HepG2 (cell line): ENCODE results near the gene NLRC5. TPM values are rescaled to one million over a fixed set of nuclear protein-coding genes. Genes with fewer than 3 reads are reported as not detected.

ENCODE experiments used
- ATAC-seq: fragments of 200-7000 bp; cut with Tn5 transposase; 3 replicates; pipeline ENCODE4 v1.9.1; 2020; ENCODE audit warnings: mild to moderate bottlenecking, moderate library complexity
- BruUV-seq: library from RNA; stranded (reverse); fragments of 400-500 nt; replicated peaks from 2 replicates; lab custom pipeline; 2021; lab: Mats Ljungman, UMichigan
- CTCF ChIA-PET: fragments of 300-600 bp; formaldehyde crosslinking; extraction: SDS; loops from one replicate; lab custom pipeline; 2021; ENCODE audit warnings: low total read pairs, inconsistent platforms, low intra/inter-chr PET ratio; lab: Yijun Ruan, JAX
- POLR2A ChIA-PET: fragments of 350-600 bp; sonication (Branson Sonifier 250); formaldehyde crosslinking; loops from one replicate; lab custom pipeline; 2020; ENCODE audit warnings: antibody characterized with exemption, inconsistent platforms; lab: Yijun Ruan, JAX
- DNase-seq: peaks from one replicate; pipeline ENCODE4 v3.0.0-alpha.2; 2015; ENCODE audit warnings: low spot score
- FAIRE-seq: peaks from 3 replicates; lab custom pipeline; 2011; peaks lifted over from hg19 to GRCh38; lab: Jason Lieb, UNC
- H2AFZ ChIP-seq: one replicate; pipeline ENCODE4 v1.6.1; 2011; ENCODE audit warnings: low read length, inconsistent platforms
- H3K27ac ChIP-seq: fragments of 300-600 bp; 3 replicates; pipeline ENCODE4 v1.8.0; 2011; ENCODE audit warnings: mixed run types, mild to moderate bottlenecking, mixed read lengths, low read length, inconsistent platforms; ENCODE audit not compliant: insufficient read depth; ENCODE audit errors: extremely low read length
- H3K27me3 ChIP-seq, 2 experiments: fragments of 200-600 bp in 1 of 2; 2 replicates in 1 of 2; 3 replicates in 1 of 2; pipeline versions ENCODE4 v1.6.0 to v1.8.0; 2011; ENCODE audit warnings: low read length in 2 of 2, mild to moderate bottlenecking in 2 of 2, moderate library complexity in 2 of 2, inconsistent platforms in 1 of 2; ENCODE audit not compliant: insufficient read depth in 2 of 2, control insufficient read depth in 1 of 2
- H3K36me3 ChIP-seq, 2 experiments: fragments of 200-600 bp in 1 of 2; replicated peaks in 1 of 2; 2 replicates in 1 of 2; 3 replicates in 1 of 2; pipeline versions ENCODE4 v1.5.1 to v1.8.0; 2011; ENCODE audit warnings: low read length in 2 of 2, inconsistent platforms in 1 of 2; ENCODE audit not compliant: insufficient read depth in 2 of 2, control insufficient read depth in 1 of 2
- H3K4me1 ChIP-seq: 2 replicates; pipeline ENCODE4 v1.5.1; 2012; ENCODE audit warnings: low read length, inconsistent platforms; ENCODE audit not compliant: insufficient read depth
- H3K4me2 ChIP-seq: 2 replicates; pipeline ENCODE4 v1.6.0; 2011; ENCODE audit warnings: low read depth, low read length, inconsistent platforms
- H3K4me3 ChIP-seq, 3 experiments: fragments of 200-600 bp in 1 of 3; sonication (generic), shearing (Covaris generic) in 1 of 3; replicated peaks in 1 of 3; 2 replicates each; pipeline ENCODE4 v1.5.1; 2011 to 2016; ENCODE audit warnings: low read length in 3 of 3, inconsistent platforms in 2 of 3, low read depth in 2 of 3, mild to moderate bottlenecking in 2 of 3, control low read depth in 1 of 3, mixed read lengths in 1 of 3; ENCODE audit not compliant: insufficient read depth in 1 of 3
- H3K79me2 ChIP-seq: one replicate; pipeline ENCODE4 v1.6.1; 2011; ENCODE audit warnings: low read length, inconsistent platforms; ENCODE audit not compliant: insufficient read depth
- H3K9ac ChIP-seq: 2 replicates; pipeline ENCODE4 v1.6.0; 2011; ENCODE audit warnings: mild to moderate bottlenecking, low read depth, low read length, inconsistent platforms; ENCODE audit not compliant: insufficient read depth
- H3K9me3 ChIP-seq: 2 replicates; pipeline ENCODE4 v1.5.1; 2012; ENCODE audit warnings: mild to moderate bottlenecking, low read length
- H4K20me1 ChIP-seq: 2 replicates; pipeline ENCODE4 v1.6.0; 2011; ENCODE audit warnings: inconsistent platforms, mild to moderate bottlenecking, low read length, moderate library complexity; ENCODE audit not compliant: insufficient read depth
- EED ChIP-seq: sonication (generic); formaldehyde crosslinking; IDR thresholded peaks from 2 replicates; pipeline ENCODE4 v1.5.0; 2020; ENCODE audit warnings: mild to moderate bottlenecking, missing genetic modification reagents
- HNRNPL ChIP-seq: fragments of 200-400 bp; formaldehyde crosslinking; IDR thresholded peaks from 2 replicates; pipeline ENCODE4 v1.6.1; 2017; ENCODE audit warnings: mild to moderate bottlenecking, low read depth, low read length
- KDM5B ChIP-seq: sonication (generic); formaldehyde crosslinking; IDR thresholded peaks from 2 replicates; pipeline ENCODE4 v1.4.0; 2020; ENCODE audit warnings: missing genetic modification reagents, mild to moderate bottlenecking, borderline replicate concordance
- SALL1 ChIP-seq: sonication (generic); formaldehyde crosslinking; IDR thresholded peaks from 2 replicates; pipeline ENCODE4 v1.8.0; 2022; ENCODE audit warnings: mild to moderate bottlenecking, missing genetic modification reagents
- ZFP37 ChIP-seq: sonication (generic); formaldehyde crosslinking; IDR thresholded peaks from 2 replicates; pipeline ENCODE4 v1.4.0; 2020; ENCODE audit warnings: missing genetic modification reagents, borderline replicate concordance
- ZNF687 ChIP-seq: sonication (generic); formaldehyde crosslinking; IDR thresholded peaks from 2 replicates; pipeline ENCODE4 v1.5.1; 2020; ENCODE audit warnings: mild to moderate bottlenecking, missing genetic modification reagents, moderate library complexity
- ZNF720 ChIP-seq: sonication (generic); formaldehyde crosslinking; IDR thresholded peaks from 2 replicates; pipeline ENCODE4 v1.4.0; 2020; ENCODE audit warnings: missing genetic modification reagents
- ZNF746 ChIP-seq: sonication (generic); formaldehyde crosslinking; IDR thresholded peaks from 2 replicates; pipeline ENCODE4 v1.8.0; 2022; ENCODE audit warnings: mild to moderate bottlenecking, missing genetic modification reagents
- ZSCAN25 ChIP-seq: sonication (generic); formaldehyde crosslinking; IDR thresholded peaks from 2 replicates; pipeline ENCODE4 v1.8.0; 2022; ENCODE audit warnings: mild to moderate bottlenecking, missing genetic modification reagents
- WGBS: methylation state at CpG from one replicate; pipeline ENCODE4 v1.1.6; 2017; ENCODE audit warnings: low lambda C conversion rate; 5-methylcytosine and 5-hydroxymethylcytosine counted together
- in situ Hi-C: cut with HindIII; loops from 2 replicates; pipeline ENCODE4 v1.10.0; 2017; ENCODE audit warnings: low pct_unique_long_range_greater_than_20kb; ENCODE audit not compliant: extremely low pct_ligation_motif_present
- intact Hi-C: fragments of 100-400 bp; cut with micrococcal nuclease; formaldehyde crosslinking; loops from one replicate; pipeline ENCODE4 v1.10.0; 2022; ENCODE audit not compliant: unreplicated experiment
- polyA plus RNA-seq, 8 experiments: library from polyadenylated mRNA; depleted of rRNA in 3 of 8; stranded (reverse) in 7 of 8; unstranded in 1 of 8; fragments of >200 nt; fragmentation: Illumina TruSeq in 4 of 8; extraction: Trizol in 4 of 8; gene quantifications; 2 replicates each; pipeline versions ENCODE4 v1.2.1 to v1.2.3, GENCODE V29; 2011 to 2016; ENCODE audit warnings: low read depth in 4 of 8, missing spikeins in 1 of 8, mixed read lengths in 1 of 8; ENCODE audit not compliant: insufficient read depth in 1 of 8
- total RNA-seq, 5 experiments: library from RNA; depleted of rRNA; stranded (reverse); fragments of >200 nt; fragmentation: Illumina TruSeq; extraction: Trizol; gene quantifications; 2 replicates each; pipeline ENCODE4 v1.2.3, GENCODE V29; 2016; ENCODE audit warnings: low read depth in 1 of 5
- TF ChIP-seq, protein P1 (sequence below): sonication (generic); formaldehyde crosslinking; IDR thresholded peaks from 2 replicates; pipeline ENCODE4 v1.4.0; 2020; ENCODE audit warnings: mild to moderate bottlenecking, missing genetic modification reagents

The NLRC5 gene
- total and polyA plus RNA-seq, 2 of the 13 experiments (the other 11 are each of a cell fraction or from before 2014, with no cell fraction given), result 6.3 to 12.7 TPM

- 65% methylated on average over 18 of the region's 21 CpGs for WGBS
- Histone ChIP-seq H3K4me2 (no peak overlapping the region), H3K4me1 (peaks cover 32% of the 10 kb centered on the region), H4K20me1 (no peaks in the 10 kb centered on the region), H3K27me3 (0 out of 5 replicates have a peak, but pooled peaks cover 0 to 6% of the 10 kb centered on the region in 2 experiments), H2AFZ (no peak overlapping the region), H3K4me3 (no peak overlapping the region), H3K27ac (no peak overlapping the region), H3K9me3 (no peaks in the 10 kb centered on the region), H3K79me2 (no peaks in the 10 kb centered on the region), H3K36me3 (no peaks in the 10 kb centered on the region), H3K9ac (no peak overlapping the region)
- ATAC-seq (no peak), FAIRE-seq (no peak), DNase-seq (no peak)
- BruUV-seq, result no TSS peak
- TF ChIP-seq ZNF720 (CRISPR knock-in tag) (no peak), ZNF687 (peak; percentile 29; the same call in 1 of the 2 replicates), ZSCAN25 (0 out of 2 replicates have a peak, but pooled peaks have one; percentile 28), ZFP37 (CRISPR knock-in tag) (no peak), EED (CRISPR knock-in tag) (0 out of 2 replicates have a peak, but pooled peaks have one; percentile 11), SALL1 (0 out of 2 replicates have a peak, but pooled peaks have one; percentile 11), ZNF746 (CRISPR knock-in tag) (no peak), HNRNPL (0 out of 2 replicates have a peak, but pooled peaks have one; percentile 23), KDM5B (CRISPR knock-in tag) (0 out of 2 replicates have a peak, but pooled peaks have one; percentile 18)
- TF ChIP-seq, protein P1, sequence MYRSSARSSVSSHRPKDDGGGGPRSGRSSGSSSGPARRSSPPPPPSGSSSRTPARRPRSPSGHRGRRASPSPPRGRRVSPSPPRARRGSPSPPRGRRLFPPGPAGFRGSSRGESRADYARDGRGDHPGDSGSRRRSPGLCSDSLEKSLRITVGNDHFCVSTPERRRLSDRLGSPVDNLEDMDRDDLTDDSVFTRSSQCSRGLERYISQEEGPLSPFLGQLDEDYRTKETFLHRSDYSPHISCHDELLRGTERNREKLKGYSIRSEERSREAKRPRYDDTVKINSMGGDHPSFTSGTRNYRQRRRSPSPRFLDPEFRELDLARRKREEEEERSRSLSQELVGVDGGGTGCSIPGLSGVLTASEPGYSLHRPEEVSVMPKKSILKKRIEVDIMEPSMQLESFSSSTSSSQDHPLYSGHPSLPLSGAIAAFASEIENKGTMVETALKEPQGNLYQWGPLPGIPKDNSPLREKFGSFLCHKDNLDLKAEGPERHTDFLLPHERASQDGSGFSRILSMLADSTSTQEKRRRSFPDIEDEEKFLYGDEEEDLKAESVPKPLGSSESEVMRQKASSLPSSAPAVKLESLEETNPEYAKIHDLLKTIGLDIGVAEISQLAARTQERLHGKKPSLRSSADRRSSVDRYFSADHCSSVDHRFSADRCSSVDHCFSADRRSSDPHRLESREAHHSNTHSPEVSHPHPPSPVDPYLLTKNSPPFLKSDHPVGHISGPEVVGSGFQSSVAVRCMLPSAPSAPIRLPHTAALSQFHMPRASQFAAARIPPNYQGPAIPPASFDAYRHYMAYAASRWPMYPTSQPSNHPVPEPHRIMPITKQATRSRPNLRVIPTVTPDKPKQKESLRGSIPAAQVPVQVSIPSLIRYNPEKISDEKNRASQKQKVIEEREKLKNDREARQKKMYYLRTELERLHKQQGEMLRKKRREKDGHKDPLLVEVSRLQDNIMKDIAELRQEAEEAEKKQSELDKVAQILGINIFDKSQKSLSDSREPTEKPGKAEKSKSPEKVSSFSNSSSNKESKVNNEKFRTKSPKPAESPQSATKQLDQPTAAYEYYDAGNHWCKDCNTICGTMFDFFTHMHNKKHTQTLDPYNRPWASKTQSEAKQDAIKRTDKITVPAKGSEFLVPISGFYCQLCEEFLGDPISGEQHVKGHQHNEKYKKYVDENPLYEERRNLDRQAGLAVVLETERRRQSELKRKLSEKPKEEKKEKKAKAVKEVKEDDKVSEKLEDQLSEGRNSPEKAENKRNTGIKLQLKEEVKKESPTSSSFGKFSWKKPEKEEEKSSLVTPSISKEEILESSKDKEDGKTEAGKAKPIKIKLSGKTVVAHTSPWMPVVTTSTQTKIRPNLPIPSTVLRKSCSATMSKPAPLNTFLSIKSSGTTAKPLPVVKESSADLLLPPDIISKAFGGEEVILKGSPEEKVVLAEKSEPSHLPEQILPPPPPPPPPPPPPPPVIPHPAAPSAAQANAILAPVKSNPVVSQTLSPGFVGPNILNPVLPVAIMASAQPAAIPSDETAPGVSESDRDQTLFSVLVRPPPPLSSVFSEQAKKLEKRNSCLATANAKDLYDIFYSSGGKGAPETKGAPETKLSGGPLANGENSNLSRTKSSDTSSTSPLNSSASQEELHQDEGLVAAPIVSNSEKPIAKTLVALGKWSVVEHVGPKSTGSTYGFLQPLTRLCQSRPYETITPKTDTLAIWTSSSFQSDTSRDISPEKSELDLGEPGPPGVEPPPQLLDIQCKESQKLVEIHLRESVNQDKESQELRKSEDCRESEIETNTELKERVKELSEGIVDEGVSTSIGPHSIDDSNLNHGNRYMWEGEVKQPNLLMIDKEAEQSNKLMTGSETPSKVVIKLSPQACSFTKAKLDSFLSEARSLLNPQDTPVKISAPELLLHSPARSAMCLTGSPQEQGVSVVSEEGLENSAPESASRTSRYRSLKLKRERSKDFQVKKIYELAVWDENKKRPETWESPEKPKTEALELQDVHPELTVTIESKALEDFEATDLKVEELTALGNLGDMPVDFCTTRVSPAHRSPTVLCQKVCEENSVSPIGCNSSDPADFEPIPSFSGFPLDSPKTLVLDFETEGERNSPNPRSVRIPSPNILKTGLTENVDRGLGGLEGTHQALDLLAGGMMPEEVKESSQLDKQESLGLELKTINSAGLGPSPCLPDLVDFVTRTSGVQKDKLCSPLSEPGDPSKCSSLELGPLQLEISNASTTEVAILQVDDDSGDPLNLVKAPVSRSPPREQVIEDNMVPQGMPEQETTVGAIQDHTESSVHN (CRISPR knock-in tag), result no peak
- POLR2A ChIA-PET, result no interaction called here
- in situ Hi-C loops (no loop called here), intact Hi-C loops (no loop called here)
- CTCF ChIA-PET, result no interaction called here
Measured at GRCh38 chr16:57025941-57026777, 36.8 kb downstream of the NLRC5 start.
